Stimulated activated CD8-positive, alpha-beta memory T cell treated with anti-CD3 and anti-CD28 coated beads, Interleukin-15, amount 100 ng/mL, for 48 hours (primary cell): Measurements from ENCODE around the gene MED19.
"Not testable (repeated sequence)": the region's sequence is repeated elsewhere in the genome, so short reads cannot be mapped to it uniquely, and the experiment has no call there.

Experiments
- DNase-seq, 2 donors: peaks; one replicate each; pipeline ENCODE4 v3.0.0-alpha.2; 2020; ENCODE audit warnings: low read depth in 2 of 2

The MED19 gene

GRCh38 chr11:57704932-57705331 is 7.1 kb downstream of the MED19 start:
- no peak for DNase-seq

GRCh38 chr11:57703341-57703740 is 8.7 kb downstream of the MED19 start:
- no peak for DNase-seq

GRCh38 chr11:57700425-57700824 is 11.6 kb downstream of the MED19 start:
- DNase-seq, result no peak

GRCh38 chr11:57699813-57700212 is 12.2 kb downstream of the MED19 start:
- DNase-seq, result no peak

GRCh38 chr11:57698843-57699365 is 13.1 kb downstream of the MED19 start:
- no peak for DNase-seq

- not testable (repeated sequence) for DNase-seq
Measured at GRCh38 chr11:57690474-57690873, 21.5 kb downstream of the MED19 start.

- no peak for DNase-seq
Measured at GRCh38 chr11:57681168-57681567, 30.8 kb downstream of the MED19 start.

- DNase-seq, result no peak
Measured at GRCh38 chr11:57680552-57680874, 31.5 kb downstream of the MED19 start.

- no peak for DNase-seq
Measured at GRCh38 chr11:57679396-57679795, 32.6 kb downstream of the MED19 start.

- no peak for DNase-seq
Measured at GRCh38 chr11:57675176-57675941, 36.7 kb downstream of the MED19 start.

GRCh38 chr11:57674251-57674650 is 37.8 kb downstream of the MED19 start:
- no peak for DNase-seq

GRCh38 chr11:57668434-57668782 is 43.6 kb downstream of the MED19 start:
- peak in 1 of 2 donors; percentile 32 for DNase-seq

GRCh38 chr11:57667736-57668433 is 44.1 kb downstream of the MED19 start, which contains the start of gene ZDHHC5:
Gene ZDHHC5, plus strand, starts transcription at chr11:57668114. Its CDS starts 4,977 bp downstream, at chr11:57673091.
- DNase-seq, result peak; percentile 99

- peak; percentile 86 to 89 for DNase-seq
Measured at GRCh38 chr11:57667117-57667735, 44.8 kb downstream of the MED19 start.

GRCh38 chr11:57663975-57664374 is 48.0 kb downstream of the MED19 start:
- no peak for DNase-seq

GRCh38 chr11:57662893-57663292 is 49.1 kb downstream of the MED19 start:
- no peak for DNase-seq

GRCh38 chr11:57659669-57660068 is 52.3 kb downstream of the MED19 start:
- no peak for DNase-seq

GRCh38 chr11:57658023-57658361 is 54.0 kb downstream of the MED19 start:
- DNase-seq, result no peak

GRCh38 chr11:57657194-57658022 is 54.6 kb downstream of the MED19 start, which contains the start of gene CLP1:
Gene CLP1, plus strand, starts transcription at chr11:57657762. Its CDS starts 1,715 bp downstream, at chr11:57659477.
- peak; percentile 98 to 99 for DNase-seq

- DNase-seq, result no peak
Measured at GRCh38 chr11:57656885-57657193, 55.2 kb downstream of the MED19 start.
